ENCODE data around the gene PPFIBP1.

GRCh38 chr12:27637524-27637923 lies 113.5 kb downstream of the PPFIBP1 start:
- TF ChIP-seq CTCF (IDR thresholded peaks at IDR 0.05): no peak
- TF ChIP-seq POLR2A (IDR thresholded peaks at IDR 0.05): no peak
